ENCODE results near the gene APOO. TPM values are rescaled to one million over a fixed set of nuclear protein-coding genes. Genes with fewer than 3 reads are reported as not detected.

The APOO gene
- total and polyA plus RNA-seq, 7 experiments from 2014 or later, result 5.4 to 21.2 (median 13.9) TPM

- Mint-ChIP-seq H3K36me3 (peaks cover 6 to 24% (median 19%) of the 10 kb centered on the region in 5 donors), H3K9me3 (peaks cover 0 to 3% (median 0%) of the 10 kb centered on the region in 11 donors), H3K4me3 (peak overlapping the region; percentile 84 to 98 (median 95)), H3K27ac (peak overlapping the region; percentile 96 to 99 (median 97)), H3K4me1 (peaks cover 14 to 45% (median 35%) of the 10 kb centered on the region in 7 donors), H3K27me3 (no peaks in the 10 kb centered on the region)
- Histone ChIP-seq H3K36me3 (ENCODE audit: control insufficient read depth in 2 of 3, insufficient read depth in 3 of 3, low read length in 3 of 3) (peaks cover 5 to 15% (median 5%) of the 10 kb centered on the region in 3 experiments), H3K27ac (ENCODE audit: low read depth, low read length) (peak overlapping the region; percentile 88), H3K27me3 (ENCODE audit: control insufficient read depth in 2 of 2, insufficient read depth in 2 of 2, low read length in 2 of 2) (no peaks in the 10 kb centered on the region), H3K9me3 (ENCODE audit: control insufficient read depth in 2 of 3, low read length in 3 of 3) (no peaks in the 10 kb centered on the region), H3K4me1 (ENCODE audit: control insufficient read depth in 2 of 2, insufficient read depth in 2 of 2, low read length in 2 of 2) (peaks cover 13 to 17% of the 10 kb centered on the region in 2 donors), H3K4me3 (ENCODE audit: low read length) (peak overlapping the region; percentile 91)
- ChIA-PET POLR2A (interaction anchor here (0.6 to 3.2 kb wide), 17 partner anchors 10 to 366 kb away, joined by 3 to 24 read pairs (median 5); partner anchors contain the start of genes APOO, CXorf58, EIF2S3 and KLHL15), CTCF (interaction anchor here (0.6 to 3.0 kb wide), 7 partner anchors 9 to 270 kb away, joined by 3 to 15 read pairs (median 5); no protein-coding TSS in a partner anchor)
- intact Hi-C loops (cut with micrococcal nuclease), result loop anchor here (1.0 to 10.0 kb wide), 14 partner anchors 28 to 1949 kb away; partner anchors contain the start of genes APOO (in 2 of the 2), EIF2S3 (in 2 of the 2), ACOT9 (in 1 of the 2) and MBTPS2 (in 1 of the 2)
- ATAC-seq (no peak), DNase-seq (peak in 5 of 9 donors; percentile 14 to 25 (median 20))
These were observed 123.9 kb downstream of the APOO start for GRCh38 chrX:23783589-23784469.

Other genes starting within 250 kb of the APOO start
- 10 to 100 TPM in 4 of 5 experiments, 1 to 10 TPM in 1; 8.0 to 33.3 (median 12.1) TPM for gene PRDX4, start 240.4 kb downstream of the APOO start, total RNA-seq
- 10 to 100 TPM; 42.5 to 43.9 TPM for gene PRDX4, start 240.4 kb downstream of the APOO start, polyA plus RNA-seq
- gene ACOT9, start 164.7 kb downstream of the APOO start, total RNA-seq, result 10 to 100 TPM in 2 of 5 experiments, 1 to 10 TPM in 3; 8.2 to 40.1 (median 9.1) TPM
- gene ACOT9, start 164.7 kb downstream of the APOO start, polyA plus RNA-seq, result 1 to 10 TPM; 5.9 to 8.6 TPM
- 1,000 to 10,000 TPM in 1 of 5 experiments, 100 to 1,000 TPM in 3, 10 to 100 TPM in 1; 68.4 to 1,059 (median 127) TPM for gene SAT1, start 124.8 kb downstream of the APOO start, total RNA-seq
- 10 to 100 TPM; 67.9 to 75.8 TPM for gene SAT1, start 124.8 kb downstream of the APOO start, polyA plus RNA-seq
- gene CXorf58, start 68 bp upstream of the APOO start, total RNA-seq, result not detected
- not detected for gene CXorf58, start 68 bp upstream of the APOO start, polyA plus RNA-seq
- gene KLHL15, start 119.2 kb upstream of the APOO start, total RNA-seq, result 10 to 100 TPM in 3 of 5 experiments, 1 to 10 TPM in 2; 9.4 to 20.9 (median 10.5) TPM
- gene KLHL15, start 119.2 kb upstream of the APOO start, polyA plus RNA-seq, result 1 to 10 TPM; 2.1 TPM
- 100 to 1,000 TPM; 174 to 270 (median 226) TPM for gene EIF2S3, start 147.0 kb upstream of the APOO start, total RNA-seq
- 100 to 1,000 TPM; 125 to 126 TPM for gene EIF2S3, start 147.0 kb upstream of the APOO start, polyA plus RNA-seq
- gene ZFX, start 241.8 kb upstream of the APOO start, total RNA-seq, result 10 to 100 TPM; 52.7 to 68.2 (median 63.3) TPM
- 10 to 100 TPM; 38.1 to 40.0 TPM for gene ZFX, start 241.8 kb upstream of the APOO start, polyA plus RNA-seq